Stimulated activated CD8-positive, alpha-beta memory T cell treated with anti-CD3 and anti-CD28 coated beads, Interleukin-2, amount 100 ng/mL, for 48 hours (primary cell): ENCODE results near the gene EDN3.

Experiments
- DNase-seq, 2 donors: peaks; one replicate each; pipeline ENCODE4 v3.0.0-alpha.2; 2020; ENCODE audit warnings: low read depth in 2 of 2

Gene EDN3

DNA sequence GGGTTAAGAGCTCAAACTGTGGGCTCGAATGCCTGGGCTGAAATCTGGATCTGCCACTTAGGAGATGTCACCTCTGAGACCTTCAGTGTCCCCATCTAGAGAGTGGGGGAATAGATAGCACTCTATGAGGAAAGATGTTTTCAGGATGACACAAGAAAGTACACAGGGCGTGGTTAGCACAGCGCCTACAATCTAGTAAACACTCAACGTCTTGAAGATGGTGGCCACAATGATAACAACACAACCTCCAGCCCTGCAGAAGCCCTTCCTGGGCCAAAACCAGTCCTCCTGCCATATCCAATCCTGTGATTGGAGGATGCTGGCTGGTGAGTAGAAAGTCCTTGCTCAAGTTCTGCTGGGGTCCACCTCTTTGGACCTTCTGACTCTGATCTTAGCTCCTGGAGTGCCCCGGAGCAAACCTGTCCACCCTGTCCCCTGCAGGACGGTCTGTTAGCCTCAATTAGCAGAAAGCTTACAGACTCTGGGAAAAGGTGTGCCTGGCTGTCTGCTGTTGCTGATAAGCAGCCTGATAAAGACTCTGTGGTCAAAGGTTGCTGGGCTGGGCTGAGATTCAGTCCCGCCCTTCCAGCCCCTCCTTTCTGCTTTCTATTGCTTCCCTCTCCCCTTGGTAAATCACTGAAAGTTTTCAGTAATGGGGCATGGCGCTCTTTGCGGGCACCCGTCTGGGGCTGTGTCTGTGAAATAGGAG is 8.2 kb downstream of the EDN3 start:
- no peak for DNase-seq

DNA sequence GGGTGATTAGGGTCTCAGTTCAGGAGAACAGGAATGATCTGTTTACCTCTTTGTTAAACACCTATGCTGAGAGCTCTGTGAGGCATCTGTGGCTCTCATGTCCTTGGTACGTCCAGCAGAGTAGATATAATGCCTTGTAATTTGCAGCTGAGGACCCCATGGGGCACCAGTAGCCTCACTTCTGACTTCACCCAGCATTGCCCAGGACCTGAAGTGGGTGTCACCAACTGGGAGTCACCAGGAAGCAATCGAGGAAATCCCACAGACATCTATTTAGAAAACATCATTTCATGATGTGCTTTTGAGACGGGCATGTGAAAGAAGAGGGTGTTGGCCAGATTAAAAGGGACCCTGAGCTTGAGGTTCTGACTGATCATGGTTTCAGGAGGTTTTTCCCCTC is 8.8 kb downstream of the EDN3 start:
- no peak for DNase-seq

DNA sequence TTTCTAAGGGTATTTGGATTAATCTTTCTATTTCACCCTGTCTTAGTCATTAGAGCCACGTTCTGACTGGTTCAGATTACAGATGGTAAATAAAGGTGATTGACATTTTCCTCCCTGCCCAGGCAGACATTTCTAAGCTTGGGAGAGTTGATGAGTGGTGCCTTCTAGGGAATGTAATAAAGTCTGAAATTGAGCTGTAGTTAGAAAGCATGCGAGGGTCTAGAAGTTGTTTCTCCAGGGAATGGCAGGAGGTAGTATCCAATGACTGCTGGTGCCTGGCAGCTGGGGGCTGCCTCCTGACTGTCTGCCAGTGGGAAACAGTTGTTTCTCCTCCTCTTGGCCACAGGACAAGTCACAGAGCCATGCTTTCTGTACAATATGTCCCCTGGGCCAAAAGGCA is 14.6 kb downstream of the EDN3 start:
- DNase-seq: no peak

DNA sequence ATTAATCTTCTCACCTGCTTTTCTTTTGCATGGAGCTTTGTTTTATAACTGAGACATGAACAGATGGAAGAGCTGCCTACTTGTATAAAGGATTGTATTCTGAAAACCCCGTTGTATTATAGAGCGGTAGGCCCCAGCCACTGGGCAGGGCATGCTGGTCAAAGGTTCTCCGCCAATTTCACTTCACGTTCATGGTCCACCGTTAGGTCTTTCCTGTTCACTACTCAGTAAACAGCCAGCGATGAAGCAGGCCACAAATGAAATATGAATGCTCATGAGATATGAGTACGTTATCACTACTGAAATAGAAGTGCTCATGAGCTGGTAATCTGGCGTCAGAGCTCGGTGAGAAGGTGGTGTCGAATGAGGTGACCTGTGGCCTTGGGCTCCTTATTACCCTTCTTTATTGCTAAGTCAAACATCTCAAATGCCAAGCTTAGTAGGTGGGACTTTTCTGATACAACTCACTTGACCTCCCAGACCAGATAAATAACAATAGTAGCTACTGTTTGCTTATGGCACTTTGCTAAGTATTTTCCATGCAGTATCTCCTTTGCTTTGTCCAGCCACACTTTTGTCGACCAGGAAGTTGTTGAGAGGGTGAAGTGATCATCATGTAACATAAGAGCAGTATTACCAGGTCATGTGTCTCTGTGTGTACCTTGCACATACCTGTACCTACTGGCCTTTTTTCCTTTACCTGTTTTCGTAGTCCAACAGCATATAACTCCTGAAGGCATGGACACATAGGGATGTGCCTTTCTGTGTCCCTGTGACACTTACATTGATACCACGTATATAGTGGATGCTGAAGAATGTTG is 16.7 kb downstream of the EDN3 start:
- DNase-seq: no peak

DNA sequence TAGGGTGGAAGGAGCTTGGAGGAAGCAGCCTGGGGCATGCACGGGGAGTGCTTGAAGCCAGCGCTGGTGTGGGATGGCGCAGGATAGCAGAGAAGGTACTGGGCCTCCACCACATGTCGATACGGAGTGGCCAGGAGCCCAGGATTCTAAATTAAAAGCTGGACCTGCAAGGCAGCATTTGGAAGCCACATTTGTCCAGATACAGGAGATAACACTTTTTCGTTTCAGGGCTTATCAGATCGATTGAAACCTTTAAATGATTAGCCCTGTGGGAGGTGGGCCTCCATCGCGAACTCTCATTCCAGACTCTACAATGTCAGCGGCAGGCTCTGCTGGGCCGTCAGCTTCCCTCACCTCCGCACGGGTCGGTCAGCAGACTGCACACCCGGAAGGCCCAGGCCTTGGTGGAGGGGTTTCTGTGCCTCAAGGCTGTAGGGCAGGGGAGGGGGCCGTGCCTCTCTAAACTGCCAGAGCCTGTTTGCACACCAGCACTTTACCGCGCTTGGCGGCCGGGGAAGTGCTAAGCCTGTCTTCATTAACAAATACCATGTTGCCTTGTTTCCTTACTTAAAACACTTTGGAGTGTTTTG is 17.9 kb downstream of the EDN3 start:
- DNase-seq: no peak

DNA sequence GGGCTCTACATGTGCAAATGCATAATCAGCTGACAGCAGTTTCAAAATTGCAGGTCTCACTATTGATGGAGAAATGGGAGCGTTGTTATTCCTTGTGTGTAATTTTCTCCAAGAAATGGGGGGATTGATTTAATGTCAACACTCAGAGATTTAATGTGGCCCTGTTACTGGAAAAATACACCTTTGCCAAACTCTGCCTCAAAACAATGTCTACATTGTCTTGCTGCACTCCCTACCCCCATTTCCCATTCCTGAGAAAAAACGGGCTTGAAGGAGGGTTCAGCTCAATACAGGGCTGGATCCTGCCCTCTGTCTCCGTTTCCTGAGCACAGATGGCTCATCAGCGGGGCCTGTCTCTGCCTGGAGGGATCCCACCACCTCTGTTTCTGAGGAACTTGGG is 18.4 kb downstream of the EDN3 start:
- no peak for DNase-seq

DNA sequence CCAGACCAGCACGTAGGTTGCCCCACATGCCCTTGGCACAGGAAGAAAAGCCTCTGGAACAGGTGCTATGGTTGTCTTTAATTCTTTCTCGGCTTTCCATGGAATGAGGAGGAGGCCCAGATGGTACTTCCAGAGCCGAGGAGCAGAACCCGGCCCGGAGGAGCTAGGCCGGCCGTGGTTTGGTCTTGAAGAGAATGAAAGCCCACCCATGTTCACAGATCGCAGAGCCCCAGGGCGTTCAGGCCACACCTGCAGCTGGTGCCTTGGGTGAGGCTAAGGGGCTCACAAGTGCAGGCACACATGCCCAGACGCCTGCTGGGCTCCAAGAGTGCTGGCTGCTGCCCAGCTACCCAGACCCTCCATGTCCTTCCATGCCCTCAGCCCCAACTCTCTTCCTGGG is 20.0 kb downstream of the EDN3 start:
- no peak for DNase-seq

DNA sequence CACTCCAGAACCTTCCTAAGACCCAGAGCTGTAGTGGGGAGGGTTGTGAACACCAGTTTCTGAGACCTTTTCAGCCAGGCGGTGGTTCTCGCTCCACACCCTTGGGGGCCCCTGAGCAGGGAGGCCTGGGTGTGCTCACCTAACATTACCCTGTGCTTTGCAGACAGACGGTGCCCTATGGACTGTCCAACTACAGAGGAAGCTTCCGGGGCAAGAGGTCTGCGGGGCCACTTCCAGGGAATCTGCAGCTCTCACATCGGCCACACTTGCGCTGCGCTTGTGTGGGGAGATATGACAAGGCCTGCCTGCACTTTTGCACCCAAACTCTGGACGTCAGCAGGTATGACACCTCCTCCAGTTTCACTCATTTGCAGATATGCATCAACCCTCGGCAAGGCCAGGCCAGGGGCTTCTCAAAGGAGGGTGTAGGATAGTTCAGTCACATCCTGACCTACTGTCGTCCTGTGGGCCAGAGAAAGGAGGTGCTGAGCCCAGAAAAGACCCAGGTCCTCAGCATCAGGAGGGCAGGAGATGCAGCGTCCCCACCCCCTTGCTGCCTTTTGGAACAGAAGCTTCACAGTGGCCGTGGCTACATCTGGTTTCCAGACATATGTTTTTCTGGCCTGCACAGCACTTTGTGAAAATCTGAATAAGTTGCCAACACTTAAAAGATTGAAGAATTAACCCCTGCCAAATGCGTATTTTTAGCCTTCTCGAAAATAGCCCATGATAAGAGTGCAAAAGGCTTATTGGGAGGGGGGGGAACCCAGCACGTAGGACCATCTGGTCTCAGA is 20.6 kb downstream of the EDN3 start:
- DNase-seq: no peak

DNA sequence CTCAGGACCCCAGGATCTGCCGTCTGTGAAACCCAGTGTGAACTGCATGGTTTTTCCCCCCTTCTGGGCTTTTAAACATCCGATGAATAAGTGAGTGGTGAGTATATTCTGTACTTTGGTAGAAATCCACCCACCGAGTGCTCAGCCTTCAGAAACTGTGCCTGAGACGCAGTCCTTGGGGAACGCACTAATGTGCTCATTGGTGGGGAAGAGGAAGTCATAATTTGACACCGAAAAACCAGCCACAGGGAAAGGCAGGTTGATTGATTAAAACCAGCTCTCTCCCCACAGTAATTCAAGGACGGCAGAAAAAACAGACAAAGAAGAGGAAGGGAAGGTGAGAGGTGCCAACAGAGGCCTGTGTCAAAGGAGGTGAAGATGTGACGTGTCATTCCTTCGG is 21.7 kb downstream of the EDN3 start:
- no peak for DNase-seq

DNA sequence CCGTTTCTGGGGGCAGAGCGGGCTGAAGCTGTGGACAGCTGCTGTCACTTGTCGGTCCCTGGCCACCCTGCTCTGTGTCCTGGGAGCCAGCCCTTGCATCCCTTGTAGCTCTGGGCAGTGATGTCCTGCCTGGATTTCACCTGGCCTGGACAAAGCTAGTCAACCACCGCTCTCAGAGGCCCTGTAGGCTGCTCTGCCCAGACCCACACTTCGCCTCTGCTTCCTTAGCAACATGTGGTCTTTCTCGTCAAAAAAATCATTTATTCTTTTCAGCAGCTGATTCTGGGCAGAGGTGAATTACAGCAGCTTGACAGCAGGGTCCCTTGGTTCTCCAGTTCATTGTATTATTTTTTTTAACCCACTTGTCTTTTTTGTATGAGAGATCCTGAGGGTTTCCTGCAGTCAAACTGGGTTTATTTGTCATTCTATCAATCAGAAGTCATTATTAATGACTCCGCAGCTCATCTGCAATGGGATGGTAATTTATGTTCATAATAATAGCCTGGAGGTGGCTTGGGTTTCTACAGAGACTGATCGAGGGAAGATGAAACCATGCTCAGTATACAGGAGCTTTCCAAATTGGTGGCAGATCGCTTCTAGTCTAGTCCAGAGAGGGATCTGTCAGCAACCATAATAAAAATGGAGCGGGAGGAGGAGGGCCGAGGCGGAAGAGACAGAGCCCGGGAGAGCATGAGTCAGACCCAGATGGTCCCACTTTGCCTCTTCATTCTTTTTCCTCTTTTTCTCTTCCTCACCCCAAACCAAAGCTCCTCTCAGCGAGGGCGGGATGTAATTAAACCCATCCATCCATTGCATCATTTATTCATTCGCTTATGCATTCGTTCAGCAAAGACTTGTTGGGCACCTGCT is 22.4 kb downstream of the EDN3 start:
- DNase-seq: no peak

DNA sequence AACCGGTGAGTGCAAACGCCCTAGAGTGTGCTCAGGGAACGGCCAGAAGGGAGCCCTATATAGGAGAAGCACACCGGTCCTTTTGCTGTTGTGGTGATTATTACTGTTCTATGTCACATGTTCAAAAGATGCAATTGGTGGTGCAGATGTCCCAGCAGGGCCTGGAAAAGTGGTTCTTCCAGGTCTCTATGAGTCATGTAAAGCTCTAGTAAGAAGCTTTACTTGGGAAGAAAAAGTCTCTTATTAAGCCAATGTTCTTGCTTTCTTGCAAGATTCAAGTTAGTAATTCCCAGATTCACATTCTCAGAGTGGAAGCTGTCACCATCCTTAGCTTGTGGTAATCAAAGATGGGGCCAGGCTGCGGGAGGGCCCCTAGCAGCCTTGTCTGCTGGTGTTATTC is 23.3 kb downstream of the EDN3 start:
- DNase-seq: no peak

DNA sequence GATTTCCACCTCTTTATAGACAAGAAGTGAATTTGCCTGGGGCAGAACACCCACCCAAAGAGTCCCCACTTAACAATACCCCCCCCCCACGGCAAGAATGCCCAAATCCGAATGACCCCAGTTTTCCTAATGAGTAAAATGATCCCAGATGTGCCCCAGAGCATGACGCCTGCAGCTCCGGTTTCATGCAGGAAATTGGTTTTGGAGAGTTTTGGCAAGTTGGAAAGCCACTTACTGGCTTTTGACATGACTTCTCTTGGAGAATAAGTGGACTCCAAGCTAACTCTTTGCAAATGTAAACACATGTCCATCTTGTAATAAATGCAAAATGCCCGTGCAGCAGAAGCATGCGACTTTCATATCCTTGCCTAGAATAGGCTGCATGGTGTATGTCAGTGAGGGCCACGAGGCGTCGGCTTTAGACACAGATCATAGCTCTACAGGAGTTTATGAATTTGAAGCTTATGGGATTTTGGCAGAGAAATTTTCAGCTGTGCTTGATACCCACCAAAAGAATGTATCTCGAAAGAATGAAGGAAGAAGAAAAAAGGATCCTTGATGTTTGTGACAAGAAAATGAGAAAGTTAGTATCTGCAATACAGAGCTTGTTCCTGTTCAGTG is 24.2 kb downstream of the EDN3 start:
- DNase-seq: no peak

DNA sequence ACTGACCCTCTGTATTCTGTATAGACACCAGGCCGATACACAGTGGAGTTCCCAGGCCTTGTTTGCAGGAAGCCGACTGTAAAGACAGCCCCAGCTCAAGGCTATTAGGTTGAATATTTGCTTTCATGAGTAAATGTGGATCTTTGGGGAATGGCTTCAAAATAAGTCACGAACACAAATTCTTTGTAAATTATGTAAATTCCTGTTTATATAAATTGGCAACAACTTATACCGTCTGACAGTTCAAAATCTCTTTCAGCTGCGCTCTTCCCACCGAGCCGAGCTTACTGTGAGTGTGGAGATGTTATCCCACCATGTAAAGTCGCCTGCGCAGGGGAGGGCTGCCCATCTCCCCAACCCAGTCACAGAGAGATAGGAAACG is 24.7 kb downstream of the EDN3 start:
- DNase-seq: no peak

DNA sequence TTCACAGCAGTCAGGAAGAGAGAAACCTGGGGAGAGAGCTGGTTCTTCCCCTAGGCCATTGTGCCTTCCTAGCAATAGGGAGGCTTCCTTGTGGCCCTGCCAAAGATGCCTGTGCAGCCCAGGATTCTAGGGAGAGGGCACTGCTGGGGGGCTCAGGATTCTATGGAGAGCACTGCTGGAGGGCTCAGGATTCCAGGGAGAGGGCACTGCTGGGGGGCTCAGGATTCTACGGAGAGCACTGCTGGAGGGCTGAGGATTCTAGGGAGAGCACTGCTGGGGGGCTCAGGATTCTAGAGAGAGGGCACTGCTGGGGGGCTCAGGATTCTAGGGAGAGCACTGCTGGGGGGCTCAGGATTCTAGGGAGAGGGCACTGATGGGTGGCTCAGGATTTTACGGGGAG is 25.8 kb downstream of the EDN3 start:
- no peak for DNase-seq

DNA sequence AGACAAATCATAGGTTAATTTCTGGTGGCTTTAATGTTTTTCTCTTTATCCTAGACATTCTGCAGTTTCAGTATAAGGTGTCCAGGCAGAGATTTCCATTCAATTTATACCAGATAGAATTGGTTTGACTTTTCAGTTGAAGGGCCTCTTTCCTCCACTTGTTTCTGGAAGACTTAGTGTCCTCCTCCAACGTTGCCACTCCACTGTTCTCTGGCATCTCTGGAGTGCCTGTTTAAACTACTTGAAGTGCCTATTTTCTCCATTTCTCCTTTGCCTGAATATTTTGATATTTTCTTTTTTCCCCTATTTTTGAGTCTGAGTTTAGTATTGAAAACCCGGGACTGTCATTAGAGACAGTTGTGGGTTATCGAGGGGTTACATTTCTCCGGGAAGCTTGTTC is 27.7 kb downstream of the EDN3 start:
- DNase-seq: no peak

DNA sequence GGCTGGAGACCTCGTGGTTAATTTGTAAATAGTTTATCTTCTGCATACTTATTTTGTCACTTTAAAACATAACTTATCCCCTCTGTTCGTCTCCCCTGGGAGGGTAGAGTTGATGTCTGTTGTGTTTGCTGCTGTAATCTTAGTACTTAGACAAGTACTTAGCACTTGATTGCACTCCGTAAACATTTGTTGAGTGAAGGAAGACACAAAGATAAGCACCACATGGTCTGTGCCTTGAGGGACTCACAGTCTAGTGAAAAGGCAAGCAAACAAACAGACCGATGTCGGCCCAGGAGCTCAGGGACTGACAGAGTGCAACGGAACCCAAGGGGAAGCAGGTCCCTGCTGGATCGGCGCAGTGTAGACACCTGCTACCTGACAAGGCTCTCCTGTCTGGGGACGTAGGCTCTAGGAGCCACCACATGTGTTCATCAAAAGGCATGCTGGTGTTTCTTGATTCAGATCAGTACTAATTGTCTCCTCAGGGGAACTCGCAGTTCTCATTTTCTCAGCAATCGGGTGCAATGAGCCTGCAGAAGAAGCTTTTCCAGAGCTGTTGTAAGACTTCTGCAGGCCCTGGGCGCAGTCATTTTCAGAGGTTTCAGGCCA is 31.4 kb downstream of the EDN3 start:
- no peak for DNase-seq

DNA sequence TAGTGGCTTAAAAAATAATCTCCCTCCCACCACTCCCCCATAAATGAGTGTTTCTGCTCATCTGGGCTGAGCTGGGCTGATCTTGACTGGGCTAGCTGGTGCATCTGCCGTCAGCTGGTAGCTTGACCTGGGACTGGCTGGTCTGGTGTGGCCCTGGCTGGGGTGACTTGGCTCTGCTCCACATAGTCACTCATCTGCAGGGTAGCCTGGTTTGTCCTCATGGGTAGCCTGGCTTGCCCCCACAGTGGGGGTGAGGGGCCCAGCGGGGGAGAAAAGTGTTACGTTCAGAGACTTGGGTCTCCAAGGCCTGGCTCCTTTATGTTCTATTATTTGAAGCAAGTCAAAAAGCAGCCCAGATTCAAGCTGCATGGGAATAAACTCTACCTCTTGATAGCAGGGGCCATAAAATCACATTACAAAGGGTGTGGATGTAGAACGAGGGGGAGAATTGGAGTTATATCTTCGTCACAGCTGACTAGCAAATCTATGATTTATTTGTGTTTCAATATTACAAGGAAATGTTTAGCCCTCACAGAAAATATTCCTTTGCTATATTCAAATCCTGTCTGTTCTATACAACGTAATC is 32.9 kb downstream of the EDN3 start:
- no peak for DNase-seq

DNA sequence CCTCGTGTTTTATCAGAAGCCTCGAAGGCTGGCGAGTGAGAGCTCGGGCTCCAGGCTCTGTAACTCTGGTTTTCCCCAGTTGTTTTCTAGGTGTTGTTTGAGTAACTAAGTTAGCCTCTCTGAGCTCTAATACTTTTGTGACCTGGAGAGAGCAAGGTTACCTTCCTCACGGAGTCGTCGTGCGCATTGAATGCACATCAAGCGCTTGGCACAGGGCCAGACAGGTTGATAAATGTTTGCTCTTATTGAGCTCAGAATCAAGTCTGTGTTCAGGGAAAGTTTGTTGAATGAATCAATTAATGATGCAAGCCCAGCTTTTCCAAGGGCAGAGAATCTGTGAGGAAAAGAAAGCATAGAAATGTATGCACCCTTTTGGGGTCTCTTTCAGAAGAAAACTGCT is 33.5 kb downstream of the EDN3 start:
- no peak for DNase-seq

DNA sequence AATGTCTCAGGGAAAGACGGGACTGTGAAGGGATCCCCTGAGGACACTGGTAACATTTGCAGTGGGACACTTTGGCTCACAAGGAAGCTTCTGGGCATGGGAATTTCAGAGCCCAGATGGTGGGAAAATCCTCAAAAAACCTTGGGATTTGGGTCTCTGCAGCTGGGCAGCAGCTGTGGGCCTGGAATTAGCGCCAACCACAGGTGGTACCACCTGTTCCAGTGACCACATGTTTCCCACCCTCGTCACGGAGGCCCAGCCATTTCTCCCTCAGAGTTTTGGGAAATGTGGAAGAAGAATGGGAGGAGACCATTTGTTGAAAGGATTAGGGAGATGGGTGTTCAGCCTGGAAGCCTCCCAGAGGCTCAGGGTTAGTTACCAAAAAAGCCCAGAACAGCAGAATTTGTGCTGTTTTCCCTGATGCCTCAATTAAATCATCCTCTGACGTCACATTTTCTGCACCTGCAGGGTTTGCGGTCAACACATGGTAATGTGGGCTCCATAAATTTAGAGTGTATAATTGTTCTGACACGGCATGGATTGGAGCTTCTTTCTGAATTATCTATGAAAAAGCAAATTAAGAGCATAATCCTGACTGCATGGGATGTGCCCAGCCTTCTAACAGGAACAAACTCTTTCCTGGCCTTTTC is 34.4 kb downstream of the EDN3 start:
- DNase-seq: no peak

DNA sequence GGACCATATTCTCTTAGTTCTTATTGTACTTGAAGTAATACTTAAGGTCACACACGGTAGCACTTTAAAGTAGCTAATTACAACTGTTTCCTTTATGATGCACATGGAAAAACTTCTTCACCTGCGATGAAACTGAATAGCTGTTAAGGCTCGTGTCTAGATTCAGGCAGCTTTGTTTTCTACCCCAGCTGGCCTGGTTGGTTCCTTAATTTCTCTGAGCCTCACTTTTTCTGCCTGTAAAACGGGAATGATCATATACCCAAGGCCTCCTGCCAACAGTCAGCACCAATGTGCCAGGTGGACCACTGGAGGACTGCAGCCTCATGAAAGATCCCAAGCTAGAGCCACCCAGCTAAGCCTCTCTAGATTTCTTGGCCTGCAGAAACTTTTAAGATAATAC is 35.0 kb downstream of the EDN3 start:
- no peak for DNase-seq
